HG02588 (cell line): ENCODE measurements around the gene SMOC1.

Source experiments
- ATAC-seq: cut with Tn5 transposase; IDR thresholded peaks from one replicate; pipeline ENCODE4 v1.9.1; 2021; ENCODE audit warnings: mild to moderate bottlenecking, moderate library complexity; ENCODE audit not compliant: unreplicated experiment

Gene SMOC1

GRCh38 chr14:69861025-69861569, 18.1 kb upstream of the SMOC1 start:
- no peak for ATAC-seq

GRCh38 chr14:69863083-69863482, 16.1 kb upstream of the SMOC1 start:
- ATAC-seq, result no peak

DNA sequence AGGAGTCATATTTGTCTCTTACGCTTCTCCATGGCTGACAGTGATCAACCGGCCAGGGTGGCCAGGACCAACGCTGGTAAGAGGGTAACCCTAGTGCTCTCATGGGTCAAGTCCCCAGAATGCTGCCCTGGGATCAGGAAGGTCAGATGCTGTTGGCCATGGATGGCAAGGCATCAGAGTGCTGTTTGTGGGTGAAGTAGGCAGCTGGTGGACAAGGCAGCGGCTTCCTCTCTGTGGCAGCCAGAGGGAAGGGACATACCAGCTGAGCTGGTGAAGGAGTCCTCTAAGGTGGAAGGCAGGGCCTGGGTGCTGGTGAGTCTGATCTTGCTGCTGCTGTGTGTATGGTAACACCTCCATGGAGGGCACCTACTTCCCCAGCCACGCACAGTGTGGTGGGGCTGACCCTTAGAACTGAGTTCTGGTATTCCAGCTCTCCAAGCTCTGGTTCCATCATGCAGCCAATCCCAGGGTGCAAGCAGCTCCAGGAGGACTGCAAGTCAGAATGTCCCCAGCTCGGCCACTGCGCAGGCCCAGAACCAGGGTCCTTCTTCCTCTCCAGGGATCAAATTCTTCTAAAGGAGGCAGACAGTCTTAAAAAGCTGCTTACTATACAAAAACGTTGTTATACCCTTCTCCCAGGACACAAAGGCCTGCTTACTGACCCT, 13.4 kb upstream of the SMOC1 start:
- ATAC-seq, result no peak

- ATAC-seq, result no peak
Observed at GRCh38 chr14:69868363-69868963, 10.8 kb upstream of the SMOC1 start.

GRCh38 chr14:69870613-69871012, 8.6 kb upstream of the SMOC1 start:
- no peak for ATAC-seq

DNA sequence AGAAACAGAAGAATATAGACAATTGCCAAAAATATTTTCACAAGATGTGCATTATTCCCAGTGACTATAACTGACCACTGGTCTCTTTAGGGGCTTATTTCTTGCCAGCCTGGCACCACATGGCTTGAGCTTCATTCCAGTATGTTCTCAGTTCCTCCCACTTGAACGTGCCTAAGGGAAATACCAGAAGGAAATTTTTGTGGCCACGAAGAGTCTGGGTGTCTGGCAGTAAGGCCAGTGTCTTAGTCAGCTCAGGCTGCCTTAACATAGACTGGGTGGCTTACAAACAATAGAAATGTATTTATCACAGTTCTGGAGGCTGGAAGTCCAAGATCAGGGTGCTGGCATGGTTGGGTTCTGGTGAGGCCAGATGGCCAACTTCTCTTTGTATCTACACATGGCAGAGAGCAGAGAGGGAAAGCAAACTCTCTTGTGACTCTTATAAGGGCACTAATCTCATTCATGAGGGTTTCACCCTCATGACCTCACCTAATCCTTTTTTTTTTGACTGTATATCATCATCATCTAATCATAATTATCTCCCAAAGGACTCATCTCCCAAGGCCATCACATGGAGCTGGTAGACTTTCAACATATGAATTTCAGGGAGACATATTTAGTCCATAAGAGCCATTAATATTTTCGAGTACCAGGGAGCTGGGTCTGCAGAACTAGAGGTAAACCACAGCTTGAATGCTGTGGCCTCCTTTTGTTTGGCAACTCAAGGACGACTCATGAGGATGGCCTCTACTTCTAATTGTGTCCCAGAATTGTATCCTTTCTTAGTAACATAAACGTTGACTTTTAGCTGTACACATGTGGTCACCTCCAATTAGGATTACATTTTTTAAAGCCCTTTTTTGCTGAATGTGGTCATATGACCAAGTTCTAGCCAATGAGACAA, 5.1 kb upstream of the SMOC1 start:
- no peak for ATAC-seq

DNA sequence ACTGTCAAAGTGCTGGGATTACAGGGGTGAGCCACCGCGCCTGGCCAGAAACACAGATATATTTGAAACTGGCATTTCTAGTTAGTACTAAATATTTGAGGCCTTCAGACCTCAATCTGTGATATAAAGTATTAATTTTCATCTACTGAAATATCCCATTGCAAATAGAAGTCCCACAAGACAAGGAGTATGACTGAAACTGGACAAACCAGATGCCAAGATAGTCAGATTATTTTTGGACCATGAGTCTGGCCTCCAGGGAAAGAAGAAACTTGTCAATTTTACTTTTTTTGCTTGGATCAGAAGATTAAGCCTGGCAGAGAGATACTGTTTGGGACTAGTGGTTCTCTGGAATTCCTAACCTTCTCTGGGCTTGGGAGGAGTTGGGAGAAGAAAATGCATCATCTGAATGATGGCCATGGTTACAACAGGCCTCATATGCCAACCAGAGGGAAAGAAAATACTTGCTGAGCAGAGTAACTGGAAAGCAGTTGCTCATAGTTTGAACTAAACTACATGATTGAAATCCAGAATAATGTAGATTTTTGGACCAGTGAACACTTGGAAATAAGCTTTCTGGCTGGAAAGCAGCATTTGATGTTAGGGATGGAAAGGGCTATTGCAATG, 2.9 kb upstream of the SMOC1 start:
- no peak for ATAC-seq

GRCh38 chr14:69876848-69877306, 2.3 kb upstream of the SMOC1 start:
- no peak for ATAC-seq

- ATAC-seq, result no peak
Observed at GRCh38 chr14:69877492-69877891, 1.7 kb upstream of the SMOC1 start.

DNA sequence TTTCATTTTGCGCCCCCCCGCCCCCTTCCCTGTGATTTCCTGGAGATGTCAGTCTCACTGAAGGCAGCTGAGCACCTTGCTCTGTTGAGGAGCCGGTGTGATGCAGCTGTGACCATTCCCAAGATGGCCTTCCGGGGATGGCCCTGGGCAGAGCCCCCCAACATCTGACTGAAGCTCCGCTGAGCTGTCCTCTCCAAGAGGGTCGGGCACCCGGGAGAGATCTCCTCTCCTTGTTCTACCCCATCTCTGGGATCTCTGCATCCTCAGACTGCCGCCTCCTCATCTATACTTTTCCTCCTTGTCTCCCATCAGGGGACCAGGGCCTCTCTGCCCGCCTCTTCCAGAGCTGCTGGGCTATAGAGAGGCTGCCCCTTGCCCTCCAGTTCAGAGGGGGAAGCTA, 965 bp upstream of the SMOC1 start:
- ATAC-seq, result no peak

GRCh38 chr14:69880044-69880487, 850 bp downstream of the SMOC1 start:
- ATAC-seq, result no peak

GRCh38 chr14:69880893-69881292, 1.7 kb downstream of the SMOC1 start:
- ATAC-seq, result no peak

DNA sequence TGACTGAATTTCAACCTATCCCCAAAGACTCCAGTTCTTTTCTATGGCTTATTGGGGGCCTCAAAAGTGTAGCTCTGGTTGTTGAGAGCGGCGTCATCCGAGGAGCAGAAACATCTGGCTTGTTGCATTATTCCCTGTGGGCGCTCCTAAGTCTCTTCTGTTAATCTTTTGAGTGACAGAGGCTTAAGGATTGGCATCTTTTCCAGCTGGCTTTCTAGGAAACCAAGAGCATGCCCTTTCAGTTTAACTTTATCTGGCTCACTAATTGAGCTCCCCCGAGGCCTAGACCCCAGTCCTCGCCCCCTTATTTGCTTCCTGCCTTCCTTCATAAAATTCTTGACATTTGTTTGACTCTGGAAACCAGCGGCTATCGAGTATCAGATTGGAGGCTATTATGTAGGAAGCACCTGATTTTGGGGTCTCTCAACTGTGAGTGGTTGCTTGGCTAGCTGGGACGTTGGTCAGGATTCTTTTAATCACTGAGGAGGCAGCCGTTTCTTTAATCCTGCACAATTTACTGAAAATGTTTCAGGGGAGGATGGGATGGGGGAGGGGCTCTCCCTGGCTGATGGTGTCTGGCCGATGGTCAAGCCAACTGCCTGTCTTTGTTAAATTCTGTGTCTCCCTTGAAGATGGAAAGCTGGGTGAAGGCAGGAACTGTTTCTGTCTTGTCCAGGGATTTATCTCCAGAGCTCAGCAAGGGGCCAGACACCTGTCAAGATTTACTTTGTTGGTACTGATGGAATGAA, 3.1 kb downstream of the SMOC1 start:
- no peak for ATAC-seq

DNA sequence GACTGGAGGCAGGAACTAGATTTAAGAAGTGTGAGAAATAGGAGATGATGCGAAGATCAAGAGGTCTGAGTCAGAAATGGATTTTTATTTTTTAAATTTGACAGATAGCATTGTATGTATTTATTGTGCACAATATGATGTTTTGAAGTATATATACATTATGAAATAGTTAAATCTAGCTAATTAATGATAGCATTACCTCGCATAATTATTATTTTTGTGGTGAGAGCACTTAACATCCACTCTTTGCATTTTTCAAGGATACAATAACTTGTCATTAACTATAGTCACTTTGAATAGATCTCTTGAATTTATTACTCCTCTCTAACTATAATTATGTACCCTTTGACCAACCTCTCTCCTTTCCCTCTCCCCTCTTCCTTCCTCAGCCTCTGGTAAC, 3.7 kb downstream of the SMOC1 start:
- no peak for ATAC-seq

- no peak for ATAC-seq
Observed at GRCh38 chr14:69886453-69887242, 7.4 kb downstream of the SMOC1 start.

GRCh38 chr14:69887740-69888657, 8.8 kb downstream of the SMOC1 start:
- ATAC-seq, result no peak

DNA sequence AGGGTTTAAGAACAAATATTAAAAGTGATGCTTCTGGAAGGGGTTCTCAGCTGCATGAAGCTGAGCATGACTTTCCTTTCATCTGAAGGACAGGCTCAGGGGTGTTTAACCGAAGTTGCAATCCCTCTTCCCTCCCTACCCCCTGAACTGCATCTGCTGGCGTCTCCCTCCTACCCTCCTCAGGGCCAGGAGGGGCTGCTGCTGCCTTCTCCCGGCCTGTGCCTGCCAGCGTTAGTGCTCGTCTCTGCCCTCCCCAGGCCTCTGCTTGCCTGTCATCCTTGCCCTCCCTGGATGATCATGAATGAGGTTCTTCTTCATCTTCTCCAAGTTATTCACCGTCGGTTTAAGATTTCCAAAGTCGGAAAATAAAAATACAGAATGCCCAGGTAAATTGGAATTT, 12.2 kb downstream of the SMOC1 start:
- ATAC-seq, result no peak

- ATAC-seq, result no peak
Observed at GRCh38 chr14:69895109-69895508, 15.9 kb downstream of the SMOC1 start.
